ENCODE data around the gene ITGB5.

ITGB5 gene

GRCh38 chr3:124895756-124896155 is 8.6 kb upstream of the ITGB5 start:
- TF ChIP-seq ZFX (IDR thresholded peaks at IDR 0.05; ENCODE audit: borderline replicate concordance) (no peak), CTCF (IDR thresholded peaks at IDR 0.05) (no peak)
- H3K27ac ChIP-seq, result no peak overlapping the region

GRCh38 chr3:124893526-124893925 is 6.4 kb upstream of the ITGB5 start:
- H3K27ac ChIP-seq, result no peak overlapping the region
- TF ChIP-seq CTCF (IDR thresholded peaks at IDR 0.05), result no peak
- no peak for TF ChIP-seq ZFX (IDR thresholded peaks at IDR 0.05; ENCODE audit: borderline replicate concordance)

GRCh38 chr3:124890573-124891190 is 3.5 kb upstream of the ITGB5 start:
- no peak overlapping the region for H3K27ac ChIP-seq
- TF ChIP-seq CTCF (IDR thresholded peaks at IDR 0.05), result no peak
- TF ChIP-seq ZFX (IDR thresholded peaks at IDR 0.05; ENCODE audit: borderline replicate concordance), result no peak

GRCh38 chr3:124888482-124889441 is 1.6 kb upstream of the ITGB5 start:
- TF ChIP-seq CTCF (IDR thresholded peaks at IDR 0.05), result no peak
- no peak for TF ChIP-seq ZFX (IDR thresholded peaks at IDR 0.05; ENCODE audit: borderline replicate concordance)
- H3K27ac ChIP-seq, result peak overlapping the region; percentile 92

- TF ChIP-seq CTCF (IDR thresholded peaks at IDR 0.05), result no peak
- no peak for TF ChIP-seq ZFX (IDR thresholded peaks at IDR 0.05; ENCODE audit: borderline replicate concordance)
- peak overlapping the region; percentile 92 for H3K27ac ChIP-seq
Observed at GRCh38 chr3:124887932-124888298, 750 bp upstream of the ITGB5 start.

- H3K27ac ChIP-seq, result peak overlapping the region; percentile 92
Observed at GRCh38 chr3:124886168-124887056, 753 bp downstream of the ITGB5 start.

More at GRCh38 chr3:124886168-124887056, 753 bp downstream of the ITGB5 start:
- TF ChIP-seq ZFX (IDR thresholded peaks at IDR 0.05; ENCODE audit: borderline replicate concordance), result no peak
- no peak for TF ChIP-seq CTCF (IDR thresholded peaks at IDR 0.05)
